ENCODE data around the gene C11orf42.

The C11orf42 gene

GRCh38 chr11:6216501-6216900 lies 11.1 kb downstream of the C11orf42 start:
- no peak for TF ChIP-seq CTCF (IDR thresholded peaks at IDR 0.05; ENCODE audit: control extremely low read depth, extremely low read depth, low read depth, missing control alignments)
- no peak for DNase-seq (ENCODE audit: extremely low spot score)
- ChIA-PET CTCF (interaction anchor here (0.9 to 2.0 kb wide), 8 partner anchors 9 to 162 kb away, joined by 3 to 9 read pairs (median 5); no protein-coding TSS in a partner anchor), POLR2A (no interaction called here)

- CTCF ChIA-PET = interaction anchor here (1.1 to 1.9 kb wide), 2 partner anchors 136 to 145 kb away, joined by 5 read pairs; no protein-coding TSS in a partner anchor
- POLR2A ChIA-PET = no interaction called here
Measured at GRCh38 chr11:6217722-6218121, 12.4 kb downstream of the C11orf42 start.

GRCh38 chr11:6219359-6219758 lies 14.0 kb downstream of the C11orf42 start:
- no peak for DNase-seq (ENCODE audit: extremely low spot score)
- CTCF ChIA-PET = interaction anchor here (1.3 kb wide), 1 partner anchor 11 kb away, joined by 3 read pairs; no protein-coding TSS in a partner anchor
- no peak for TF ChIP-seq CTCF (IDR thresholded peaks at IDR 0.05; ENCODE audit: control extremely low read depth, extremely low read depth, low read depth, missing control alignments)
- POLR2A ChIA-PET = no interaction called here

More at GRCh38 chr11:6217722-6218121, 12.4 kb downstream of the C11orf42 start:
- no peak for DNase-seq (ENCODE audit: extremely low spot score)
- TF ChIP-seq CTCF (IDR thresholded peaks at IDR 0.05; ENCODE audit: control extremely low read depth, extremely low read depth, low read depth, missing control alignments) = no peak

GRCh38 chr11:6223854-6224253 lies 18.5 kb downstream of the C11orf42 start:
- TF ChIP-seq CTCF (IDR thresholded peaks at IDR 0.05; ENCODE audit: control extremely low read depth, extremely low read depth, low read depth, missing control alignments) = no peak
- ChIA-PET POLR2A (no interaction called here), CTCF (interaction anchor here (0.8 to 1.2 kb wide), 2 partner anchors 27 to 130 kb away, joined by 3 read pairs; no protein-coding TSS in a partner anchor)
- DNase-seq (ENCODE audit: extremely low spot score) = no peak

- ChIA-PET POLR2A (no interaction called here), CTCF (interaction anchor here (1.0 to 1.2 kb wide), 2 partner anchors 10 to 26 kb away, joined by 3 read pairs; no protein-coding TSS in a partner anchor)
- no peak for TF ChIP-seq CTCF (IDR thresholded peaks at IDR 0.05; ENCODE audit: control extremely low read depth, extremely low read depth, low read depth, missing control alignments)
- DNase-seq (ENCODE audit: extremely low spot score) = no peak
Measured at GRCh38 chr11:6224421-6224820, 19.1 kb downstream of the C11orf42 start.

GRCh38 chr11:6225024-6225423 lies 19.7 kb downstream of the C11orf42 start:
- ChIA-PET CTCF (interaction anchor here (1.0 to 1.5 kb wide), 2 partner anchors 9 to 11 kb away, joined by 3 to 8 read pairs; no protein-coding TSS in a partner anchor), POLR2A (no interaction called here)
- TF ChIP-seq CTCF (IDR thresholded peaks at IDR 0.05; ENCODE audit: control extremely low read depth, extremely low read depth, low read depth, missing control alignments) = no peak
- DNase-seq (ENCODE audit: extremely low spot score) = no peak

All from GM10248 (cell line).